PC-3 (cell line): ENCODE results near the gene RSAD2. TPM values are rescaled to one million over a fixed set of nuclear protein-coding genes. Genes with fewer than 3 reads are reported as not detected.

Experiments used
- ATAC-seq: fragments of 200-7000 bp; cut with Tn5 transposase; 2 replicates; pipeline ENCODE4 v1.9.1; 2020; ENCODE audit warnings: mild to moderate bottlenecking, moderate library complexity
- BruUV-seq: library from RNA; stranded (reverse); fragments of 400-500 nt; replicated peaks from 2 replicates; lab custom pipeline; 2021; lab: Mats Ljungman, UMichigan
- CTCF ChIA-PET: fragments of 300-600 bp; sonication (Branson Sonifier 250); formaldehyde crosslinking; loops from one replicate; lab custom pipeline; 2022; ENCODE audit warnings: antibody characterized with exemption; lab: Charles Lee
- POLR2A ChIA-PET: fragments of 300-600 bp; sonication (Branson Sonifier 250); formaldehyde crosslinking; loops from one replicate; lab custom pipeline; 2022; ENCODE audit warnings: antibody characterized with exemption; ENCODE audit not compliant: unreplicated experiment; lab: Charles Lee
- DNase-seq: peaks from one replicate; pipeline ENCODE4 v3.0.0-alpha.2; 2015
- H2AFZ ChIP-seq: fragments of 300-600 bp; sonication (generic); 2 replicates; pipeline ENCODE4 v1.6.0; 2016; ENCODE audit warnings: antibody characterized with exemption, low read length
- H3F3A ChIP-seq: fragments of 300-600 bp; sonication (generic); one replicate; pipeline ENCODE4 v1.6.0; 2017; ENCODE audit warnings: antibody characterized with exemption, low read length, control low read depth, mild to moderate bottlenecking; ENCODE audit not compliant: unreplicated experiment
- H3K27ac ChIP-seq: fragments of 300-600 bp; sonication (generic); 2 replicates; pipeline ENCODE4 v1.5.1; 2016; ENCODE audit warnings: mild to moderate bottlenecking, low read length
- H3K27me3 ChIP-seq: fragments of 300-600 bp; sonication (generic); 2 replicates; pipeline ENCODE4 v1.6.1; 2016; ENCODE audit warnings: low read length, mixed read lengths
- H3K36me3 ChIP-seq: fragments of 300-600 bp; sonication (generic); 2 replicates; pipeline ENCODE4 v1.6.1; 2016; ENCODE audit warnings: low read depth, mixed run types, low read length, mixed read lengths
- H3K4me1 ChIP-seq: fragments of 300-600 bp; sonication (generic); 2 replicates; pipeline ENCODE4 v1.5.1; 2016; ENCODE audit warnings: low read length; ENCODE audit not compliant: insufficient read depth
- H3K4me2 ChIP-seq: fragments of 300-600 bp; sonication (generic); 2 replicates; pipeline ENCODE4 v1.6.0; 2016; ENCODE audit warnings: low read length
- H3K4me3 ChIP-seq: fragments of 300-600 bp; sonication (generic); 2 replicates; pipeline ENCODE4 v1.5.1; 2016; ENCODE audit warnings: mild to moderate bottlenecking, low read length, mixed read lengths
- H3K79me2 ChIP-seq: fragments of 300-600 bp; sonication (generic); 2 replicates; pipeline ENCODE4 v1.6.1; 2017; ENCODE audit warnings: low read length, mixed read lengths
- H3K9ac ChIP-seq: fragments of 300-600 bp; sonication (generic); 2 replicates; pipeline ENCODE4 v1.6.0; 2016; ENCODE audit warnings: mild to moderate bottlenecking, low read length
- H3K9me2 ChIP-seq: fragments of 300-600 bp; sonication (generic); replicated peaks from 2 replicates; pipeline ENCODE4 v1.6.1; 2016; ENCODE audit warnings: mixed run types, low read length, mixed read lengths
- H3K9me3 ChIP-seq: fragments of 300-600 bp; sonication (generic); 2 replicates; pipeline ENCODE4 v1.6.1; 2016; ENCODE audit warnings: low read length, mixed read lengths
- H4K20me1 ChIP-seq: fragments of 300-600 bp; sonication (generic); 2 replicates; pipeline ENCODE4 v1.6.1; 2016; ENCODE audit warnings: low read length, mixed read lengths
- CTCF ChIP-seq: fragments of 300-600 bp; sonication (generic); conservative IDR thresholded peaks from 2 replicates; pipeline ENCODE4 v1.5.1; 2017; ENCODE audit warnings: antibody characterized with exemption, low read depth, mild to moderate bottlenecking, low read length
- EZH2 ChIP-seq: fragments of 300-600 bp; sonication (generic); IDR thresholded peaks from one replicate; pipeline ENCODE4 v1.6.1; 2017; ENCODE audit warnings: antibody characterized with exemption, mild to moderate bottlenecking, low read length; ENCODE audit not compliant: unreplicated experiment
- EZH2phosphoT487 ChIP-seq: fragments of 300-600 bp; sonication (generic); IDR thresholded peaks from 2 replicates; pipeline ENCODE4 v1.6.1; 2018; ENCODE audit warnings: mild to moderate bottlenecking, antibody characterized with exemption, low read length, borderline replicate concordance
- intact Hi-C: fragments of 100-400 bp; cut with micrococcal nuclease; formaldehyde crosslinking; loops from 2 replicates; pipeline ENCODE4 v1.9.0; 2023
- total RNA-seq: library from RNA; depleted of rRNA; stranded (reverse); fragments of >200 nt; gene quantifications from 2 replicates; pipeline ENCODE4 v1.2.3, GENCODE V29; 2014

Gene RSAD2
- total RNA-seq, 1 experiment from 2014 or later, result 2.1 TPM

GRCh38 chr2:6922201-6922656 lies 44.7 kb downstream of the RSAD2 start:
- Histone ChIP-seq H3K9me3 (no peaks in the 10 kb centered on the region), H3K4me1 (peaks cover 33% of the 10 kb centered on the region), H3K4me3 (no peak overlapping the region), H3K9ac (peak overlapping the region; percentile 38; the same call in 1 of the 2 replicates), H3K9me2 (no peaks in the 10 kb centered on the region), H3K27me3 (no peaks in the 10 kb centered on the region), H3K27ac (peak overlapping the region; percentile 51), H3K79me2 (peaks cover 19% of the 10 kb centered on the region), H4K20me1 (peaks cover 11% of the 10 kb centered on the region; the same call in 1 of the 2 replicates), H2AFZ (no peak overlapping the region), H3K4me2 (0 out of 2 replicates have a peak overlapping the region, but pooled peaks have one; percentile 32), H3F3A (no peaks in the 10 kb centered on the region), H3K36me3 (no peaks in the 10 kb centered on the region)
- DNase-seq (peak; percentile 76), ATAC-seq (peak; percentile 35)
- BruUV-seq, result no TSS peak
- TF ChIP-seq EZH2 (no peak), EZH2phosphoT487 (no peak), CTCF (peak; percentile 56)
- intact Hi-C loops, result no loop called here
- ChIA-PET CTCF (interaction anchor here (1.0 kb wide), 1 partner anchor 16 kb away, joined by 7 read pairs; no protein-coding TSS in a partner anchor), POLR2A (interaction anchor here (0.6 kb wide), 1 partner anchor 14 kb away, joined by 5 read pairs; no protein-coding TSS in a partner anchor)

- intact Hi-C loops, result no loop called here
Measured at GRCh38 chr2:6923319-6923718, 45.7 kb downstream of the RSAD2 start.

More at GRCh38 chr2:6923319-6923718, 45.7 kb downstream of the RSAD2 start:
- peaks cover 31% of the 10 kb centered on the region for H3K4me1 ChIP-seq
- H3K36me3 ChIP-seq, result no peaks in the 10 kb centered on the region
- no peaks in the 10 kb centered on the region for H3F3A ChIP-seq
- H3K79me2 ChIP-seq, result peaks cover 19% of the 10 kb centered on the region
- POLR2A ChIA-PET, result no interaction called here
- peaks cover 11% of the 10 kb centered on the region; the same call in 1 of the 2 replicates for H4K20me1 ChIP-seq
- no peak overlapping the region for H3K9ac ChIP-seq
- no TSS peak for BruUV-seq
- no peaks in the 10 kb centered on the region for H3K9me3 ChIP-seq
- no peak overlapping the region for H3K4me3 ChIP-seq
- no peaks in the 10 kb centered on the region for H3K9me2 ChIP-seq
- DNase-seq (no peak), ATAC-seq (no peak)
- no peak overlapping the region for H3K27ac ChIP-seq
- no peaks in the 10 kb centered on the region for H3K27me3 ChIP-seq
- CTCF ChIA-PET, result no interaction called here
- no peak overlapping the region for H3K4me2 ChIP-seq
- TF ChIP-seq EZH2phosphoT487 (no peak), CTCF (no peak), EZH2 (no peak)
- H2AFZ ChIP-seq, result no peak overlapping the region
